Measurements from ENCODE around the gene AKAP1. TPM values are rescaled to one million over a fixed set of nuclear protein-coding genes. Genes with fewer than 3 reads are reported as not detected.

AKAP1 gene
- total RNA-seq, 2 donors from 2014 or later = 11.6 to 18.5 TPM

GRCh38 chr17:57138030-57138911, 53.2 kb downstream of the AKAP1 start:
- WGBS, 2 experiments (ENCODE audit: insufficient coverage in 1 of 2, insufficient read length in 1 of 2) = 75 to 84% methylated on average over 7 to 17 of the region's 17 CpGs
- DNase-seq = no peak
- Histone ChIP-seq H3K4me1 (ENCODE audit: control insufficient read depth, insufficient read depth, low read length) (no peaks in the 10 kb centered on the region), H3K27me3 (ENCODE audit: control insufficient read depth, insufficient read depth, low read length, poor library complexity, severe bottlenecking) (no peaks in the 10 kb centered on the region), H3K4me3 (ENCODE audit: low read length) (no peak overlapping the region), H3K27ac (ENCODE audit: low read depth, low read length) (no peak overlapping the region), H3K36me3 (ENCODE audit: control insufficient read depth, insufficient read depth, low read length) (no peaks in the 10 kb centered on the region), H3K9ac (ENCODE audit: extremely low read depth, low read length, poor library complexity, severe bottlenecking) (no peak overlapping the region), H3K9me3 (ENCODE audit: control insufficient read depth, low read length) (no peaks in the 10 kb centered on the region)
- H3K4me3 Mint-ChIP-seq = no peak overlapping the region
- H3K9me3 Mint-ChIP-seq = no peaks in the 10 kb centered on the region
- H3K27me3 Mint-ChIP-seq (ENCODE audit: insufficient read depth) = no peaks in the 10 kb centered on the region
- TF ChIP-seq, protein P1, sequence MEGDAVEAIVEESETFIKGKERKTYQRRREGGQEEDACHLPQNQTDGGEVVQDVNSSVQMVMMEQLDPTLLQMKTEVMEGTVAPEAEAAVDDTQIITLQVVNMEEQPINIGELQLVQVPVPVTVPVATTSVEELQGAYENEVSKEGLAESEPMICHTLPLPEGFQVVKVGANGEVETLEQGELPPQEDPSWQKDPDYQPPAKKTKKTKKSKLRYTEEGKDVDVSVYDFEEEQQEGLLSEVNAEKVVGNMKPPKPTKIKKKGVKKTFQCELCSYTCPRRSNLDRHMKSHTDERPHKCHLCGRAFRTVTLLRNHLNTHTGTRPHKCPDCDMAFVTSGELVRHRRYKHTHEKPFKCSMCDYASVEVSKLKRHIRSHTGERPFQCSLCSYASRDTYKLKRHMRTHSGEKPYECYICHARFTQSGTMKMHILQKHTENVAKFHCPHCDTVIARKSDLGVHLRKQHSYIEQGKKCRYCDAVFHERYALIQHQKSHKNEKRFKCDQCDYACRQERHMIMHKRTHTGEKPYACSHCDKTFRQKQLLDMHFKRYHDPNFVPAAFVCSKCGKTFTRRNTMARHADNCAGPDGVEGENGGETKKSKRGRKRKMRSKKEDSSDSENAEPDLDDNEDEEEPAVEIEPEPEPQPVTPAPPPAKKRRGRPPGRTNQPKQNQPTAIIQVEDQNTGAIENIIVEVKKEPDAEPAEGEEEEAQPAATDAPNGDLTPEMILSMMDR (conservative IDR thresholded peaks at IDR 0.05) = no peak
- H3K4me1 Mint-ChIP-seq = peaks cover 2% of the 10 kb centered on the region
- H3K27ac Mint-ChIP-seq = no peak overlapping the region
- no peaks in the 10 kb centered on the region for H3K36me3 Mint-ChIP-seq (ENCODE audit: low read depth)

DNA sequence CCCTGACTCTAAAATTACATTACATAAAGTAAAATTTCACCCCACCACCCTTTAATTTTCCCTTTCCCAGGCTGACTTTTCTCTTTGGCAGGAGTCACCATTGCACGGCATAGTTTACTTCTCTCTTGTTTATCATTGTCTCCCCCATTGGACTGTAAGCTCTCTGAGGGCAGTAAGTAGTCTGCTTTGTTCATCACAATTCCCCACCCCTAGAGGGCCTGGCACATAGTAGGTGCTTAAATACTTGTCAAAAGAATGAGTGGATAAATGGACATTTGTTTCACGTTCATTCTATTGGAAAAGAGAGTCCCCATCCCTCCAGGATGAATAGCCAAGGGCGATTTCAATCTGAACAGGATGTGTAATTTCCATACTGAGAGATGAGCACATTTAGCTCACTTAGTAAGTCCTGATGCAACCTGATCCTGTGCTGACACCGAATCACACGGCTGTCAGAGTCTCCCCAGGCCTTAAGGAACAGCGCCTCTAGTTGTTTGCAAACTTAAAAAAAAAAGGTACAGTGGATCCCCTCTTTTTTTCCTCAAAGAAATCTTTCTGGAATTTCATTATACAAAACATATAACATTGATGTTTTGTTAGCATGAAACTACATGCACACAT, 54.0 kb downstream of the AKAP1 start:
- no peaks in the 10 kb centered on the region for H3K9me3 ChIP-seq (ENCODE audit: control insufficient read depth, low read length)
- no peak overlapping the region for H3K4me3 ChIP-seq (ENCODE audit: low read length)
- H3K27me3 ChIP-seq (ENCODE audit: control insufficient read depth, insufficient read depth, low read length, poor library complexity, severe bottlenecking) = no peaks in the 10 kb centered on the region
- TF ChIP-seq, protein P1 (conservative IDR thresholded peaks at IDR 0.05) = no peak
- no peak overlapping the region for H3K27ac Mint-ChIP-seq
- no peaks in the 10 kb centered on the region for H3K9me3 Mint-ChIP-seq
- H3K36me3 Mint-ChIP-seq (ENCODE audit: low read depth) = no peaks in the 10 kb centered on the region
- H3K4me3 Mint-ChIP-seq = no peak overlapping the region
- peaks cover 2% of the 10 kb centered on the region for H3K4me1 Mint-ChIP-seq
- no peak overlapping the region for H3K9ac ChIP-seq (ENCODE audit: extremely low read depth, low read length, poor library complexity, severe bottlenecking)
- H3K4me1 ChIP-seq (ENCODE audit: control insufficient read depth, insufficient read depth, low read length) = no peaks in the 10 kb centered on the region
- no peak for DNase-seq
- WGBS, 2 experiments (ENCODE audit: insufficient coverage in 1 of 2, insufficient read length in 1 of 2) = 88 to 91% methylated on average over 6 of the region's 6 CpGs
- no peaks in the 10 kb centered on the region for H3K27me3 Mint-ChIP-seq (ENCODE audit: insufficient read depth)
- H3K27ac ChIP-seq (ENCODE audit: low read depth, low read length) = no peak overlapping the region
- H3K36me3 ChIP-seq (ENCODE audit: control insufficient read depth, insufficient read depth, low read length) = no peaks in the 10 kb centered on the region

- H3K9me3 ChIP-seq (ENCODE audit: control insufficient read depth, low read length) = no peaks in the 10 kb centered on the region
- Mint-ChIP-seq H3K9me3 (no peaks in the 10 kb centered on the region), H3K27me3 (ENCODE audit: insufficient read depth) (peaks cover 2% of the 10 kb centered on the region), H3K36me3 (ENCODE audit: low read depth) (no peaks in the 10 kb centered on the region), H3K4me1 (peaks cover 2% of the 10 kb centered on the region), H3K4me3 (no peak overlapping the region), H3K27ac (no peak overlapping the region)
- H3K4me3 ChIP-seq (ENCODE audit: low read length) = no peak overlapping the region
- no peak for DNase-seq
- no peaks in the 10 kb centered on the region for H3K4me1 ChIP-seq (ENCODE audit: control insufficient read depth, insufficient read depth, low read length)
- 90 to 92% methylated on average over 7 to 8 of the region's 8 CpGs for WGBS, 2 experiments (ENCODE audit: insufficient coverage in 1 of 2, insufficient read length in 1 of 2)
- H3K27me3 ChIP-seq (ENCODE audit: control insufficient read depth, insufficient read depth, low read length, poor library complexity, severe bottlenecking) = no peaks in the 10 kb centered on the region
- H3K9ac ChIP-seq (ENCODE audit: extremely low read depth, low read length, poor library complexity, severe bottlenecking) = no peak overlapping the region
- H3K27ac ChIP-seq (ENCODE audit: low read depth, low read length) = no peak overlapping the region
- no peaks in the 10 kb centered on the region for H3K36me3 ChIP-seq (ENCODE audit: control insufficient read depth, insufficient read depth, low read length)
- TF ChIP-seq, protein P1 (conservative IDR thresholded peaks at IDR 0.05) = no peak
These were observed 55.3 kb downstream of the AKAP1 start for GRCh38 chr17:57140316-57140715.

All from endodermal cell (in vitro differentiated cells).